ENCODE measurements around the gene CARD11.

GRCh38 chr7:2967253-2967652 lies 76.4 kb downstream of the CARD11 start:
- TF ChIP-seq CTCF (IDR thresholded peaks at IDR 0.05): no peak
- no peak for TF ChIP-seq EZH2 (IDR thresholded peaks at IDR 0.05; ENCODE audit: borderline replicate concordance, insufficient read depth, low read depth, low read length, poor library complexity, severe bottlenecking)
